Measurements from ENCODE around the gene AMBP.

The AMBP gene

DNA sequence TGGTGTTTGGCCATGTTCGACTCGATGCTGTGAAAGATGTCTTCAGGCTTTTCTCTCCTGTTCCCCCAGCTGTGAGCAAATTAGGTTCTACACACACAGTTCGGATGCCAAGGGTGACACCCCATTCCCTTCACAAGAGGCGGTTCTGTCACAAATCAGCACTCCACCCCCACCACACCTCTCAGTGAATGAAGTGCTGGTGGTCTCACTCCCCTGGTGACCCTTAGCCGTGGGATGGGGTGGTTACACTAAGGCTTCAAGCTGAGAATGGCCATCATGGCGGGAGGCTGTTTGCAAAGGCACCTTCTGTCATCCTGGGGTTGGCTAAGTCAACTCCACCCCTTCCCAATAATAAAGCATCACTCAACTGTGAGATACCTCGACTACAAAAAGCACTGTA lies 26.4 kb downstream of the AMBP start:
- TF ChIP-seq, protein P1, sequence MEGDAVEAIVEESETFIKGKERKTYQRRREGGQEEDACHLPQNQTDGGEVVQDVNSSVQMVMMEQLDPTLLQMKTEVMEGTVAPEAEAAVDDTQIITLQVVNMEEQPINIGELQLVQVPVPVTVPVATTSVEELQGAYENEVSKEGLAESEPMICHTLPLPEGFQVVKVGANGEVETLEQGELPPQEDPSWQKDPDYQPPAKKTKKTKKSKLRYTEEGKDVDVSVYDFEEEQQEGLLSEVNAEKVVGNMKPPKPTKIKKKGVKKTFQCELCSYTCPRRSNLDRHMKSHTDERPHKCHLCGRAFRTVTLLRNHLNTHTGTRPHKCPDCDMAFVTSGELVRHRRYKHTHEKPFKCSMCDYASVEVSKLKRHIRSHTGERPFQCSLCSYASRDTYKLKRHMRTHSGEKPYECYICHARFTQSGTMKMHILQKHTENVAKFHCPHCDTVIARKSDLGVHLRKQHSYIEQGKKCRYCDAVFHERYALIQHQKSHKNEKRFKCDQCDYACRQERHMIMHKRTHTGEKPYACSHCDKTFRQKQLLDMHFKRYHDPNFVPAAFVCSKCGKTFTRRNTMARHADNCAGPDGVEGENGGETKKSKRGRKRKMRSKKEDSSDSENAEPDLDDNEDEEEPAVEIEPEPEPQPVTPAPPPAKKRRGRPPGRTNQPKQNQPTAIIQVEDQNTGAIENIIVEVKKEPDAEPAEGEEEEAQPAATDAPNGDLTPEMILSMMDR (IDR thresholded peaks at IDR 0.05; ENCODE audit: low read depth, low read length), result no peak
- no peak for DNase-seq (ENCODE audit: low read depth in 2 of 2)
- no peak overlapping the region for H3K4me3 ChIP-seq (replicated peaks in 1 of 2; ENCODE audit: low read depth in 2 of 2, low read length in 2 of 2)

DNA sequence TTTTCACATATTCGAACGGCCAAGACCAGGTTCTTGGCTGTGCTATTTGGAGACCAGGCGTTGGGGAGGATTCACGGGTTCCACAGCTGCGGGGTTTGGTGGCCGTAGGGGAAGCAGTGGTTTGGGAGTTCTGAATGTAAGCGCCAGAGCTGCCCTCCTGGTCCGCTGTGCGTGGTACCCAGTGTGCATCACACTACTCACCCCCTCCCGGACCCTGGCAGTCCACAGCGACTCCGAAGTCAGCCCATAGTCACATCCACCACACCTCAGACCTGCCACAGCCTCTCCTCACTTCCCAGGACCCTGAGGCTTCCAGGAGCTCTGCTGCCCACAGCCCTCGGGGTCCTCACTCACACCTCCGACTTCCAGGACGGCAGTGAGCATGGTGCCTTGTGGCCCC lies 26.8 kb downstream of the AMBP start:
- TF ChIP-seq, protein P1 (IDR thresholded peaks at IDR 0.05; ENCODE audit: low read depth, low read length), result no peak
- no peak overlapping the region for H3K4me3 ChIP-seq (replicated peaks in 1 of 2; ENCODE audit: low read depth in 2 of 2, low read length in 2 of 2)
- DNase-seq (ENCODE audit: low read depth in 2 of 2), result no peak

DNA sequence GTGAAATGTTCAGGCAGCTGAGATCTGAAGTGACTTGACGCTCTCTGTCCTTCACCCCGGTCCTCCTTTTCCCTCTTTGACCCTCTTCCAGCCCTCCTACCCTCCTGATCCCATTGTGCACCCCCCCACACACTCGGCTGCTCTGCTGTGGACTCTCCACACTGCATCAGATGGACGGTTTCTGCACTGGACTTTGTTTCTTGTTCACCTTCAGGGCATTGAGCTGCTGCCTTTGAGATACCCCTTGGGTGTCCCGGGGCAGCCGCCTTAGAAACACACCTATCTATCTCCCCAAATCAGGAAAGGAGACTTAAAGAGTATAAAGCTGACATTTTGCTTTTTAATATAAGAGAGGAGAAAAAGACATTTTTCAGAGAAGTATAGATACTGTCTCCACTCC lies 27.5 kb downstream of the AMBP start:
- DNase-seq (ENCODE audit: low read depth in 2 of 2), result no peak
- H3K4me3 ChIP-seq (replicated peaks in 1 of 2; ENCODE audit: low read depth in 2 of 2, low read length in 2 of 2), result no peak overlapping the region
- TF ChIP-seq, protein P1 (IDR thresholded peaks at IDR 0.05; ENCODE audit: low read depth, low read length), result no peak

DNA sequence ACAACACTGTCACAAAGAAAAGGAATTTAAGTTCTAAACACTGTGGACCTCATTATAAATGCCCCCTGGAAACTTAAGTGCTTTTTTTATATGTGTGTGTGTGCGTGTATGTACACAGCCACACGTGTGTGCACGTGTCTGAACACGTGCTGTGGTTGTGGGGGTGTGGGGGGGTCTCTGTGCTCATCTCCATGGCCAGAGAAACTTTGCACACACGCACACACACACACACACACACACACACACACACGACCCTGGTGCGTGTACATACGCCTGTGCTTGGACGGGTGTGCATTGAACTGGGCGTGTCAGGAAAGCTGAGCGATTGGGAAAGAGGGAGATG lies 27.9 kb downstream of the AMBP start:
- DNase-seq (ENCODE audit: low read depth in 2 of 2), result no peak
- no peak overlapping the region for H3K4me3 ChIP-seq (replicated peaks in 1 of 2; ENCODE audit: low read depth in 2 of 2, low read length in 2 of 2)
- TF ChIP-seq, protein P1 (IDR thresholded peaks at IDR 0.05; ENCODE audit: low read depth, low read length), result no peak

DNA sequence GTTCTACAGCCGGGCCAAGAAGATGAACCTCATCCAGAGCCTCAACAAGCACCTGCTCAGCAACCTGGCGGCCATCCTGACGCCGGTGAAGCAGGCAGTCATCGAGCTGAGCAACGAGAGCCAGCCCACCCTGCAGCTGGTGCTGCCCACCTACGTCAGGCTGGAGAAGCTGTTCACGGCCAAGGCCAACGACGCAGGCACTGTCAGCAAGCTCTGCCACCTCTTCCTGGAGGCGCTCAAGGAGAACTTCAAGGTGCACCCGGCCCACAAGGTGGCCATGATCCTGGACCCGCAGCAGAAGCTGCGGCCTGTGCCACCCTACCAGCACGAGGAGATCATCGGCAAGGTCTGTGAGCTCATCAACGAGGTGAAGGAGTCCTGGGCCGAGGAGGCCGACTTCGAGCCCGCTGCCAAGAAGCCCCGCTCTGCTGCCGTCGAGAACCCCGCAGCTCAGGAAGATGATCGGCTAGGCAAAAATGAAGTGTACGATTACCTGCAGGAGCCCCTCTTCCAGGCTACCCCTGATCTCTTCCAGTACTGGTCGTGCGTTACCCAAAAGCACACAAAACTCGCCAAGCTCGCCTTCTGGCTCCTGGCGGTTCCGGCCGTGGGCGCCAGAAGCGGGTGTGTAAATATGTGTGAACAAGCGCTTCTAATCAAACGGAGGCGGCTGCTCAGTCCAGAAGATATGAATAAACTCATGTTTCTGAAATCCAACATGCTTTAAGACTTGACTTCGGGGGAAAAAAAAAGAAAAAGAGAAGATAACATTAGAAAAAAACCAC lies 28.5 kb downstream of the AMBP start:
- TF ChIP-seq, protein P1 (IDR thresholded peaks at IDR 0.05; ENCODE audit: low read depth, low read length), result no peak
- DNase-seq (ENCODE audit: low read depth in 2 of 2), result no peak
- no peak overlapping the region for H3K4me3 ChIP-seq (replicated peaks in 1 of 2; ENCODE audit: low read depth in 2 of 2, low read length in 2 of 2)

DNA sequence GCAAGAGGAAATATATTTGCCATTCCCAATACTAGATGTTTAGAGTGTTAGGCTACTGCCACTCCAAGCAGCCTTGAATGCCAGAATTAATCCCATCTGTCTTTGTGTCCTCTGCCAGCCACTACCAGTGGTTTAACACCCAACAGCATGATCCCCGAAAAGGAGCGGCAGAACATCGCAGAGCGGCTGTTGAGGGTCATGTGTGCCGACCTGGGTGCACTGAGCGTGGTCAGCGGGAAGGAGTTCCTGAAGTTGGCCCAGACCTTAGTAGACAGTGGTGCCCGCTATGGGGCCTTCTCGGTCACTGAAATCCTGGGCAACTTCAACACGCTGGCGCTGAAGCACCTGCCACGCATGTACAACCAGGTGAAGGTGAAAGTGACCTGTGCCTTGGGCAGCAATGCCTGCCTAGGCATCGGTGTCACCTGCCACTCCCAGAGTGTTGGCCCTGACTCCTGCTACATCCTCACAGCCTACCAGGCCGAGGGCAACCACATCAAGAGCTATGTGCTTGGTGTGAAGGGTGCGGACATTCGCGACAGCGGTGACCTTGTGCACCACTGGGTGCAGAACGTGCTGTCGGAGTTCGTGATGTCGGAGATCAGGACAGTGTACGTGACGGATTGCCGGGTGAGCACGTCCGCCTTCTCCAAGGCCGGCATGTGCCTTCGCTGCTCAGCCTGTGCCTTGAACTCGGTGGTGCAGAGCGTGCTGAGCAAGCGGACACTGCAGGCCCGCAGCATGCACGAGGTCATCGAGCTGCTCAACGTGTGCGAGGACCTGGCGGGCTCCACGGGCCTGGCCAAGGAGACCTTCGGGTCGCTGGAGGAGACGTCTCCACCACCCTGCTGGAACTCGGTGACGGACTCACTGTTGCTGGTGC lies 29.3 kb downstream of the AMBP start:
- no peak for DNase-seq (ENCODE audit: low read depth in 2 of 2)
- H3K4me3 ChIP-seq (replicated peaks in 1 of 2; ENCODE audit: low read depth in 2 of 2, low read length in 2 of 2), result no peak overlapping the region
- TF ChIP-seq, protein P1 (IDR thresholded peaks at IDR 0.05; ENCODE audit: low read depth, low read length), result no peak

Measured in cardiac fibroblast (primary cell).